ENCODE measurements around the gene POU6F1. TPM values are rescaled to one million over a fixed set of nuclear protein-coding genes. Genes with fewer than 3 reads are reported as not detected.

Gene POU6F1, protein sequence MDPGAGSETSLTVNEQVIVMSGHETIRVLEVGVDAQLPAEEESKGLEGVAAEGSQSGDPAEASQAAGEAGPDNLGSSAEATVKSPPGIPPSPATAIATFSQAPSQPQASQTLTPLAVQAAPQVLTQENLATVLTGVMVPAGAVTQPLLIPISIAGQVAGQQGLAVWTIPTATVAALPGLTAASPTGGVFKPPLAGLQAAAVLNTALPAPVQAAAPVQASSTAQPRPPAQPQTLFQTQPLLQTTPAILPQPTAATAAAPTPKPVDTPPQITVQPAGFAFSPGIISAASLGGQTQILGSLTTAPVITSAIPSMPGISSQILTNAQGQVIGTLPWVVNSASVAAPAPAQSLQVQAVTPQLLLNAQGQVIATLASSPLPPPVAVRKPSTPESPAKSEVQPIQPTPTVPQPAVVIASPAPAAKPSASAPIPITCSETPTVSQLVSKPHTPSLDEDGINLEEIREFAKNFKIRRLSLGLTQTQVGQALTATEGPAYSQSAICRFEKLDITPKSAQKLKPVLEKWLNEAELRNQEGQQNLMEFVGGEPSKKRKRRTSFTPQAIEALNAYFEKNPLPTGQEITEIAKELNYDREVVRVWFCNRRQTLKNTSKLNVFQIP
- 1 to 10 TPM; 6.2 to 9.6 TPM for total RNA-seq

DNA sequence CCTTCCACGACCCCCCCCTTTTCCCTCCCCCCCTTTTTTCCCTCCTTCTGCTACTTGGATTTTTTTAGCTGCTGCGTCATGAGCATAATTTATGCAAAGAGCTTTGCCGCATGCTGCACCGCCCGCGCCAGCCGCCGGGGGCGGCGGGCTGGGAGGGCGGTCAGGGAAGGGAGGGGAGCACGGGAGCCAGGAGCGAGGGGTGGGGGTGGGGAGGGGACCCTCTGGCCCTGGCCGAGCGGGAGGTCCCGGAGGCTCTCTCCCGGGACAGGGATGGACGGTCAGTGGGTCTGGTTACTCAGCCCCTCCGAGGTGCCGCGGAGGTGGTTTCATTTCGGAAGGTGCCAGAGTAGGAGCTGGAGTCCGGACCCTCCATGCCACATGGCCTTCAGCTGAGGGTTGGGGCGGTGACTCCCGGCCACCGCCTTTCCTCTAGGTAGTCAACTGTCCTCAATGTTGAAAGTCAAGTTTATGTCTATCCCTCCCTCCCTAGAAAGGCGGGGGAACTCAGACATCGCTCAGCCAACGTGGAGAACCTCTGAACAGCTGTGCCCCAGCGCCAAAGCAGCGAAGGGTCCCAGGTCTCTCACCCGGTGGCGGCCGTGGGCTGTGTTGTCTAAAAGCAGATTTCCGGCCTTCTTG lies at the start of gene POU6F1:
TSS of gene POU6F1 (minus strand) at position 95 of the 639 bp plus-strand sequence. CDS start 11,226 bp downstream, outside the sequence.
- Histone ChIP-seq H3K27ac (peak within 1 kb of the TSS; percentile 83 to 98 (median 98)), H3K4me3 (peak within 1 kb of the TSS; percentile 51 to 73), H3K36me3 (replicated peaks in 1 of 2; ENCODE audit: insufficient read depth in 1 of 2, low read depth in 2 of 2) (no peaks in the 10 kb centered on the region), H3K4me1 (peaks cover 29% of the 10 kb centered on the region), H3K9me3 (no peaks in the 10 kb centered on the region), H3K27me3 (no peaks in the 10 kb centered on the region)
- DNase-seq = peak; percentile 82 to 85 (median 84)
- peak; percentile 30 to 71 (median 61) for TF ChIP-seq POLR2A (IDR thresholded peaks at IDR 0.05)
- TF ChIP-seq, protein P1, sequence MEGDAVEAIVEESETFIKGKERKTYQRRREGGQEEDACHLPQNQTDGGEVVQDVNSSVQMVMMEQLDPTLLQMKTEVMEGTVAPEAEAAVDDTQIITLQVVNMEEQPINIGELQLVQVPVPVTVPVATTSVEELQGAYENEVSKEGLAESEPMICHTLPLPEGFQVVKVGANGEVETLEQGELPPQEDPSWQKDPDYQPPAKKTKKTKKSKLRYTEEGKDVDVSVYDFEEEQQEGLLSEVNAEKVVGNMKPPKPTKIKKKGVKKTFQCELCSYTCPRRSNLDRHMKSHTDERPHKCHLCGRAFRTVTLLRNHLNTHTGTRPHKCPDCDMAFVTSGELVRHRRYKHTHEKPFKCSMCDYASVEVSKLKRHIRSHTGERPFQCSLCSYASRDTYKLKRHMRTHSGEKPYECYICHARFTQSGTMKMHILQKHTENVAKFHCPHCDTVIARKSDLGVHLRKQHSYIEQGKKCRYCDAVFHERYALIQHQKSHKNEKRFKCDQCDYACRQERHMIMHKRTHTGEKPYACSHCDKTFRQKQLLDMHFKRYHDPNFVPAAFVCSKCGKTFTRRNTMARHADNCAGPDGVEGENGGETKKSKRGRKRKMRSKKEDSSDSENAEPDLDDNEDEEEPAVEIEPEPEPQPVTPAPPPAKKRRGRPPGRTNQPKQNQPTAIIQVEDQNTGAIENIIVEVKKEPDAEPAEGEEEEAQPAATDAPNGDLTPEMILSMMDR (IDR thresholded peaks at IDR 0.05) = peak; percentile 54 to 82 (median 72)
- peak; percentile 89 for ATAC-seq
- 1 to 2% methylated on average over 15 to 31 of the region's 35 CpGs for WGBS, 2 donors
- intact Hi-C loops (cut with DNase I) = no loop called here

DNA sequence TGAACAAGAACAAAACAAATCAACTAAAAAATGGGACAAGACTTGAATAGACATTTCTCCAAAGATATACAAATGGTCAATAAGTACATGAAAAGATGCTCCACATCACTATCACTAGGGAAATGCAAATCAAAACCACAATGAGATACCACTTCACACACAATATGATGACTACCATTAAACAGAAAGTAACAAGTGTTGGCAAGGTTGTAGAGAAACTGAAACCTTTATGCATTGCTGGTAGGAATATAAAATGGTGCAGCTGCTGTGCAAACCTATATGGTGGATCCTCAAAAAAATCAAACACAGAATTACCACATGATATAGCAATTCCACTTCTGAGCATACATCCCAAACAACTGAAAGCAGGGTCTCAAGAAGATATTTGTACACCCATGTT lies 47.2 kb upstream of the POU6F1 start:
- no peak for ATAC-seq
- intact Hi-C loops (cut with DNase I) = no loop called here
- TF ChIP-seq POLR2A (IDR thresholded peaks at IDR 0.05) = no peak
- TF ChIP-seq, protein P1 (IDR thresholded peaks at IDR 0.05) = no peak
- no peak for DNase-seq
- Histone ChIP-seq H3K4me1 (peaks cover 24% of the 10 kb centered on the region), H3K36me3 (replicated peaks in 1 of 2; ENCODE audit: insufficient read depth in 1 of 2, low read depth in 2 of 2) (no peaks in the 10 kb centered on the region), H3K9me3 (no peaks in the 10 kb centered on the region), H3K27me3 (no peaks in the 10 kb centered on the region), H3K27ac (no peak overlapping the region), H3K4me3 (no peak overlapping the region)

DNA sequence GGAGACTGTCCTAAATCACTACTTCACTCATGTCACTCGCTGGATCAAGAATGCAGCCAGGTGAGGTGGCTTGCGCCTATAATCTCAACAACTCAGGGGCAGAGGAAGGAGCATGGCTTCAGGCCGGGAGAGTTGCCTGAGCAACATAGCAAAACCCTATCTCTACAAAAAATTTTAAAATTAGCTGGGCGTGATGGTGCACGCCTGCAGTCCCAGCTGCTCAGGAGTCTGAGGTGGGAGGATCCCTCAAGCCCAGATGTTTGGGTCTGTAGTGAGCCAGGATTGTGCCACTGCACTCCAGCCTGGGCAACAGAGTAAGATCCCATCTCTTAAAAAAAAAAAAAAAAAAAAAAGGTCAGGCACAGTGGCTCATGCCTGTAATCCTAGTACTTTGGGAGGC lies 46.4 kb upstream of the POU6F1 start:
- TF ChIP-seq, protein P1 (IDR thresholded peaks at IDR 0.05) = no peak
- TF ChIP-seq POLR2A (IDR thresholded peaks at IDR 0.05) = no peak
- no peak for ATAC-seq
- 96 to 100% methylated on average over 5 of the region's 5 CpGs for WGBS, 2 donors

DNA sequence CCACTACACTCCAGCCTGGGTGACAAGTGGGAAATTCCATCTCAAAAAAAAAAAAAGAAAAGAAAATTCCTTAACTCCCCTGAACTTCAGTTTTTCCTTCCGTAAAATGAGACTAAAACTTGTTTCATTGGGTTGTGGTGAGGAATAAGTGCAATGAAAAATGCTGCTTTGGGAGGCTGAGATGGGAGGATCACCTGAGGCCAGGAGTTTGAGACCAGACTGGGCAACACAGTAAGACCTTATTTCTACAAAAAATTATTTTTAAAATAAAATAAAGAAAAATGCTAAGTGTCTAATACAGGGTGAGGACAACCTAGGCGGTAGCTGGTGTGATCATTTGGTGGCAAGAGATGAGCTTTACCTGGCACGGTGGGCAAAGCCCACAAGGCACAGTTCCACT lies 45.5 kb upstream of the POU6F1 start:
- intact Hi-C loops (cut with DNase I) = no loop called here
- Histone ChIP-seq H3K4me3 (no peak overlapping the region), H3K27ac (peak overlapping the region; percentile 73 to 91 (median 80)), H3K9me3 (no peaks in the 10 kb centered on the region), H3K4me1 (peaks cover 13% of the 10 kb centered on the region), H3K36me3 (replicated peaks in 1 of 2; ENCODE audit: insufficient read depth in 1 of 2, low read depth in 2 of 2) (no peaks in the 10 kb centered on the region), H3K27me3 (no peaks in the 10 kb centered on the region)
- WGBS, 2 donors = 92 to 94% methylated on average over 3 of the region's 3 CpGs
- TF ChIP-seq POLR2A (IDR thresholded peaks at IDR 0.05) = no peak
- TF ChIP-seq, protein P1 (IDR thresholded peaks at IDR 0.05) = no peak
- ATAC-seq (no peak), DNase-seq (no peak)

More for the DNA sequence above, 46.4 kb upstream of the POU6F1 start:
- Histone ChIP-seq H3K36me3 (replicated peaks in 1 of 2; ENCODE audit: insufficient read depth in 1 of 2, low read depth in 2 of 2) (no peaks in the 10 kb centered on the region), H3K27me3 (no peaks in the 10 kb centered on the region), H3K9me3 (no peaks in the 10 kb centered on the region), H3K27ac (no peak overlapping the region), H3K4me3 (no peak overlapping the region), H3K4me1 (peaks cover 21% of the 10 kb centered on the region)
- DNase-seq = no peak
- intact Hi-C loops (cut with DNase I) = no loop called here
